Esophagus squamous epithelium (tissue), 4 donors: Measurements from ENCODE around the gene PREP.

ENCODE experiments used
- CTCF ChIP-seq, 6 experiments: fragments of 450-650 bp in 4 of 6; fragments of 200-600 bp in 2 of 6; sonication (generic) in 2 of 6; IDR thresholded peaks; one replicate each; pipeline ENCODE4 v1.5.1; 2016 to 2019; ENCODE audit warnings: antibody characterized with exemption in 6 of 6, mild to moderate bottlenecking in 4 of 6, moderate library complexity in 4 of 6
- POLR2A ChIP-seq, 4 donors: fragments of 450-650 bp; IDR thresholded peaks; one replicate each; pipeline ENCODE4 v1.6.1; 2017; ENCODE audit warnings: antibody characterized with exemption in 4 of 4, mild to moderate bottlenecking in 4 of 4, moderate library complexity in 3 of 4

- TF ChIP-seq CTCF (IDR thresholded peaks at IDR 0.05) (no peak), POLR2A (IDR thresholded peaks at IDR 0.05) (no peak)
These were observed 124.1 kb downstream of the PREP start for GRCh38 chr6:105278813-105279212.
